AG10803 (cell line): ENCODE measurements around the gene YKT6.

Experiments used
- DNase-seq: peaks from one replicate; pipeline ENCODE4 v3.0.0; 2010; ENCODE audit warnings: low read depth
- H3K4me3 ChIP-seq: 2 replicates; pipeline ENCODE4 v1.5.1; 2011; ENCODE audit warnings: mild to moderate bottlenecking, low read length, control low read depth
- CTCF ChIP-seq: conservative IDR thresholded peaks from 2 replicates; pipeline ENCODE4 v1.5.1; 2011; ENCODE audit warnings: mild to moderate bottlenecking, low read length, control low read depth, inconsistent platforms

The YKT6 gene

DNA sequence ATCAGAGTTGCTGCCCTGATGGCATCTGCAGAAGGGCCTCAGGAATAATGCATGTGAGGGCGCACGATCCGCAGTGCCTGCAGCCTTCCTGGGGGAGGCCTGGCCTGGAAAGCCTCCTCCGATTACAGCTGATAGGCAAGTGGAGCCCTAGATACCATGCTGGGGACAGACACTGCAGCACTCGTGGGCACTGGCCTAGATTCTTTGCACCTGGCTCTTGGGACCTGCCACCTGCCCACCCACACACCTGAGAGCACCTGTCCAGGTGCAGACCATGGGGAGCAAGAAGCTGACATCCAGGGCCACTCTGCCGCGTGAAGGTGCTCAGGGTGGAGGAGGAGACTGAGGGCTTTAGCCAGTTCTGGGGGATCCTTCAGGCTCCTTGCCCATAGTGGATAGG, 14.8 kb downstream of the YKT6 start:
- H3K4me3 ChIP-seq: no peak overlapping the region
- no peak for TF ChIP-seq CTCF
- no peak for DNase-seq

DNA sequence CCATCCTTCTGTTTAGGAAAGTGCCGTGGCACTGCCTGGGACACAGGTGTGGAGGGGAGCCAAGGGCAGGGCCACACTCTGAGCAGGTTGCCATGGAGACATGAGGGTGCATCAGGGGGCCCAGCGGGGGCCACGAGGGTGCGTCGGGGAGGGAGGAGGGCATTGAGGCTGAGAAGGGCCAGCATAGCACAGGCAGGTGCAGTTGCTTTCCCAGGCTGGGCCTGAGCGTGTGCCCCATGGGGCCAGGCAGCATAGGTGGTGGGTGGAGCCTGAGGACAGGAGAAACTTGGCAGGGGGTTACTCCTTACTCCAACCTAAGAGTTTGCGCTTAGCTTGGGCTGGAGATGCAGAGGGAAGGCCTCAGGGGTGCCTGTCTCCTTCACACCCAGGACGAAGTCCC, 15.2 kb downstream of the YKT6 start:
- H3K4me3 ChIP-seq: no peak overlapping the region
- no peak for DNase-seq
- no peak for TF ChIP-seq CTCF

GRCh38 chr7:44216521-44217222, 15.9 kb downstream of the YKT6 start:
- no peak for DNase-seq
- no peak for TF ChIP-seq CTCF
- no peak overlapping the region for H3K4me3 ChIP-seq

DNA sequence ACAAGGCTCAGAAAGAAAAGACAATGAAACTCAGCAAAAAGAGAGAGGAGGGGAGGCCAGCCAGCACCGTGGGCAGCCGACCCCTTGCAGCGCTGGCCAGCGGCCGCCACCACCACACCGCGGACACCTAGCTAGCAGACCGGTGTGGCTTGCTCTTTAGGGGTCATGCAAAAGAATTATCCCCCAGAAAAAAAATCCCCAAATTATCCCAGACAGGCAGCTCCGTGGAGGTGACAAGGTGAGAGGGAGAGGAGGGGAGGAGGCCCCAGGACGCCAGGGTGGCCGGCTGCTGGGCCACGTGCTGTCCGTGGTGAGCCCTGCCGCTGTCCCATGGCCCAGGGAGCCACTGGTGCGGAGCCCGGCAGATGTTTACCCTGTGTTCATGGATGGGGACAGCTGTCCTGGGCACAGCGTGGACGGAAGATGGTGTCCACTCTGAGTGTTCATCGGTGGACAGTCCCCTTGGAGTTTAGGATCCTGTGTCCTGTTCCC, 16.5 kb downstream of the YKT6 start:
- DNase-seq: no peak
- no peak overlapping the region for H3K4me3 ChIP-seq
- TF ChIP-seq CTCF: no peak

DNA sequence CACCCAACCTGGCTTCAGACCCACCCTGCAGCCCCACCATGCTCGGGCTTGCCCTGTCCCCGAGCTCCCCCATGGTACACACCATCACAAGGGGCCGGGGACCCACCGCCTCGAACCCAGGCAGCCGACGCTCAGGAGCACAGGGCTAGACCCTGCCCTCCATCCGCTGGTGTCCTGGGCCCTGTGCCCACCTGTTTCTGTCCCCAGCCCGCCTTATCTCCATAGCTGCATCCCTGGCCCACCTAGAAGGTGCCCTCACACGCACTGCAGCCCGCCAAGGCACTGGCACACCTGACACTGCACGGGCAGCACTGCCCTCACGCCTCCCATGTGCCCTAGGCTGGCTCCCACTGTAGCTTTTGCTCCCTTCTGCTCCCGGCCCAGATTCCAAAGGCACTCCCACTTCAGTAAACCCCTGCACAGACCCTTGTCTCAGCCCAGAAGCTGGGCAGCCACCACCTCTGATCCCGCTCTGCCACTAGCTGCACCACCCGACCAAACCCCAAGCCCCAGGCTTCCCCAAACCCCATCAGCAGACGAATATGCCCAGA, 17.1 kb downstream of the YKT6 start:
- DNase-seq: no peak
- no peak for TF ChIP-seq CTCF
- no peak overlapping the region for H3K4me3 ChIP-seq

- no peak overlapping the region for H3K4me3 ChIP-seq
- TF ChIP-seq CTCF: no peak
- DNase-seq: no peak
Measured at GRCh38 chr7:44218418-44219201, 17.8 kb downstream of the YKT6 start.
